OCI-LY3 (cell line): Measurements from ENCODE around the gene SMPD2.
A peak's percentile ranks its signal among the peaks of the same experiment; 100 is the strongest.

Source experiments
- H2AFZ ChIP-seq: fragments of 200-600, 300-600 bp; shearing (Covaris generic); 2 replicates; pipeline ENCODE4 v1.6.0; 2014; ENCODE audit warnings: antibody characterized with exemption, low read depth, low read length
- H3K27ac ChIP-seq: fragments of 200-600, 300-600 bp; sonication (generic); 2 replicates; pipeline ENCODE4 v1.5.1; 2014; ENCODE audit warnings: mild to moderate bottlenecking, low read length, moderate library complexity, mixed read lengths
- H3K27me3 ChIP-seq: fragments of 200-600, 300-600 bp; sonication (generic); 2 replicates; pipeline ENCODE4 v1.6.1; 2014; ENCODE audit warnings: low read depth, low read length, mixed read lengths
- H3K36me3 ChIP-seq: fragments of 200-600, 300-600 bp; sonication (generic); replicated peaks from 2 replicates; pipeline ENCODE3; 2014; ENCODE audit warnings: low read depth, low read length, mixed read lengths
- H3K4me1 ChIP-seq: fragments of 300-600, 200-600 bp; sonication (generic); 2 replicates; pipeline ENCODE4 v1.6.1; 2014; ENCODE audit warnings: low read length, mixed read lengths
- H3K4me2 ChIP-seq: fragments of 200-600, 300-600 bp; sonication (generic); 2 replicates; pipeline ENCODE4 v1.6.1; 2014; ENCODE audit warnings: low read length, mixed read lengths
- H3K4me3 ChIP-seq: fragments of 300-600, 200-600 bp; sonication (generic); 2 replicates; pipeline ENCODE4 v1.5.1; 2014; ENCODE audit warnings: antibody characterized with exemption, mild to moderate bottlenecking, low read length, moderate library complexity
- H3K79me2 ChIP-seq: fragments of 300-600, 200-600 bp; shearing (Covaris generic); 2 replicates; pipeline ENCODE4 v1.6.1; 2014; ENCODE audit warnings: mild to moderate bottlenecking, low read length, mixed read lengths
- H3K9ac ChIP-seq: fragments of 300-600, 200-600 bp; shearing (Covaris generic); 2 replicates; pipeline ENCODE4 v1.6.0; 2014; ENCODE audit warnings: mild to moderate bottlenecking, low read length, moderate library complexity
- H3K9me3 ChIP-seq: fragments of 200-600, 300-600 bp; shearing (Covaris generic); 2 replicates; pipeline ENCODE4 v1.6.1; 2014; ENCODE audit warnings: low read length, mixed read lengths; ENCODE audit not compliant: insufficient read depth
- H4K20me1 ChIP-seq: fragments of 200-600, 300-600 bp; sonication (generic); 2 replicates; pipeline ENCODE4 v1.6.1; 2016; ENCODE audit warnings: low read length, mixed read lengths; ENCODE audit not compliant: insufficient read depth
- EZH2phosphoT487 ChIP-seq: fragments of 200-600 bp; shearing (Covaris generic); IDR thresholded peaks from 2 replicates; pipeline ENCODE4 v1.6.1; 2018; ENCODE audit warnings: antibody characterized with exemption, mixed run types, low read depth
- TF ChIP-seq, protein P1 (sequence below): fragments of 200-600, 300-600 bp; sonication (generic); IDR thresholded peaks from 2 replicates; pipeline ENCODE4 v1.5.1; 2014; ENCODE audit warnings: antibody characterized with exemption, low read length, low read depth

Gene SMPD2

DNA sequence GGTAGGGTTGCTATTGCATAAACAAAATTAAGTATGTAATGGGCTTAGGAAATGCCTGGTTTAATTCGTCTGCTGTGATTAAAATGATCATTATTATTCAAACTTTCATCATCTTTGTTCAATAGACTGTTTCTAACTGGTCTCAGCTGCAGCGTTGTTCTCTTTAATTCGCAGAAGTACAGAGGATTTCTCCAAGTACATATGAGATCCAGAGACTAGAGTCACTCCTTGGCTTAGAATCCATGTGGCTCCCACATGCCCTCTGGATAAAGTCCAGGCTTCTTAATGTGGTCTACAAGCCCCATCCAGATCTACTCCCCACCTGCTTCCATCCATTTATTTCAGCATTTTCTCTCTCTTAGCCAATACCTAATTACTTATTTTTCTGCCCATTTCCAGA is 43.6 kb downstream of the SMPD2 start:
- H2AFZ ChIP-seq, result 0 out of 2 replicates have a peak overlapping the region, but pooled peaks have one; percentile 34
- peaks cover 37% of the 10 kb centered on the region for H3K79me2 ChIP-seq
- TF ChIP-seq EZH2phosphoT487, result no peak
- TF ChIP-seq, protein P1, sequence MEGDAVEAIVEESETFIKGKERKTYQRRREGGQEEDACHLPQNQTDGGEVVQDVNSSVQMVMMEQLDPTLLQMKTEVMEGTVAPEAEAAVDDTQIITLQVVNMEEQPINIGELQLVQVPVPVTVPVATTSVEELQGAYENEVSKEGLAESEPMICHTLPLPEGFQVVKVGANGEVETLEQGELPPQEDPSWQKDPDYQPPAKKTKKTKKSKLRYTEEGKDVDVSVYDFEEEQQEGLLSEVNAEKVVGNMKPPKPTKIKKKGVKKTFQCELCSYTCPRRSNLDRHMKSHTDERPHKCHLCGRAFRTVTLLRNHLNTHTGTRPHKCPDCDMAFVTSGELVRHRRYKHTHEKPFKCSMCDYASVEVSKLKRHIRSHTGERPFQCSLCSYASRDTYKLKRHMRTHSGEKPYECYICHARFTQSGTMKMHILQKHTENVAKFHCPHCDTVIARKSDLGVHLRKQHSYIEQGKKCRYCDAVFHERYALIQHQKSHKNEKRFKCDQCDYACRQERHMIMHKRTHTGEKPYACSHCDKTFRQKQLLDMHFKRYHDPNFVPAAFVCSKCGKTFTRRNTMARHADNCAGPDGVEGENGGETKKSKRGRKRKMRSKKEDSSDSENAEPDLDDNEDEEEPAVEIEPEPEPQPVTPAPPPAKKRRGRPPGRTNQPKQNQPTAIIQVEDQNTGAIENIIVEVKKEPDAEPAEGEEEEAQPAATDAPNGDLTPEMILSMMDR, result no peak
- H3K4me3 ChIP-seq, result peak overlapping the region; percentile 77
- H3K27me3 ChIP-seq, result no peaks in the 10 kb centered on the region
- H3K36me3 ChIP-seq, result peaks cover 26% of the 10 kb centered on the region
- no peaks in the 10 kb centered on the region for H3K9me3 ChIP-seq
- H4K20me1 ChIP-seq, result no peaks in the 10 kb centered on the region
- no peak overlapping the region for H3K27ac ChIP-seq
- peak overlapping the region; percentile 39 for H3K9ac ChIP-seq
- H3K4me2 ChIP-seq, result peak overlapping the region; percentile 81
- peaks cover 28% of the 10 kb centered on the region for H3K4me1 ChIP-seq

DNA sequence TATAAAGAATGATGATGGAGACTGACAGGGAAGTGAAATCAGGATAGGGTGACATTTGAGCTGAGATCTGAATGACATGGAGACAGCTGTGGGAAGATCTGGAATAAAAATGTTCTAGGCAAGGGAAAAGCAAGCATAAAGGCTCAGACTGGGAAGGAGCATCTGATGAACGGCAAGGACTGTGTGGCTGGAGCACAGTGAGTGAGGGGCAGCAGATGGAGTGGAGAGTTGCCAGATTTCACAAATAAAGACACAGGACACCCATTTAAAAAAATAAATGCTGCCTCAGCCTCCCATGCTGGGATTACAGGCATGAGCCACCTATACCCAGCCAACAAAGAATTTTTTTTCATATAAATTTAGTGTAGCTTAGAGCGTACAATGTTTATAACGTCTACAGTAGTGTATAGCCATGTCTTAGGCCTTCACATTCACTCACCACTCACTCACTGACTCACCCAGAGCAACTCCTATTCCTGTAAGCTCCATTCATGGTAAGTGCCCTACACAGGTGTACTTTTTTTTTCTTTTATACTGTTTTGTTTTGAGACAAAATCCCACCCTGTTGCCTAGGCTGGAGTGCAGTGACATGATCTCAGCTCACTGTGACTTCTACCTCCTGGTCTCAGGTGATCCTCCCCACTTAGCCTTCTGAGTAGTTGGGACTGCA is 44.9 kb downstream of the SMPD2 start:
- no peak overlapping the region for H3K4me2 ChIP-seq
- no peaks in the 10 kb centered on the region for H3K9me3 ChIP-seq
- no peaks in the 10 kb centered on the region for H4K20me1 ChIP-seq
- H3K36me3 ChIP-seq, result peaks cover 17% of the 10 kb centered on the region
- no peak overlapping the region for H2AFZ ChIP-seq
- no peak overlapping the region for H3K27ac ChIP-seq
- peaks cover 20% of the 10 kb centered on the region for H3K4me1 ChIP-seq
- H3K9ac ChIP-seq, result no peak overlapping the region
- H3K4me3 ChIP-seq, result no peak overlapping the region
- peaks cover 25% of the 10 kb centered on the region for H3K79me2 ChIP-seq
- H3K27me3 ChIP-seq, result no peaks in the 10 kb centered on the region
- TF ChIP-seq, protein P1, result no peak
- TF ChIP-seq EZH2phosphoT487, result no peak

- Histone ChIP-seq H3K4me3 (no peak overlapping the region), H3K79me2 (peaks cover 19% of the 10 kb centered on the region), H3K9ac (no peak overlapping the region), H3K9me3 (no peaks in the 10 kb centered on the region), H3K4me1 (peaks cover 13% of the 10 kb centered on the region), H4K20me1 (no peaks in the 10 kb centered on the region), H3K4me2 (no peak overlapping the region), H3K27me3 (no peaks in the 10 kb centered on the region), H2AFZ (no peak overlapping the region), H3K36me3 (peaks cover 10% of the 10 kb centered on the region), H3K27ac (no peak overlapping the region)
- TF ChIP-seq, protein P1, result no peak
- no peak for TF ChIP-seq EZH2phosphoT487
These were observed 45.5 kb downstream of the SMPD2 start for GRCh38 chr6:109486068-109486467.

DNA sequence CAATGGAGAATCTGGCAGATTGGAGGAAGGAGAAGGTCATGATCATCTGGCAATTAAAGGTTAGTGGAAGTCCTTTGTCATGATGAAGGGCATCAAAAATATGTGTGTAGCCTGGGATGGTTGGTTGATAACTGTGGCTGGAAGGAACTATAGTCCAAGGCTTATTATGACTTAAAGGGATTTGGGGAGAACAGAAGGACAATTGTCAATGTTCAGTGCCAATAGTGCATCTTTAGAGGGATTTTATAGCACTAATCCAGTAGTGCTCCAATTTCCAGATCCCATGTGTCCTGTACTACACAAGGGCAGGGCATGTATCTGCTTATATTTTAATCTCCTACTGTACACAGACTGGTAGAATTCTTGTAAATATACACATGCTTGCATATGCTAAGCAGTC is 47.5 kb downstream of the SMPD2 start:
- H3K4me3 ChIP-seq, result no peak overlapping the region
- no peaks in the 10 kb centered on the region for H3K9me3 ChIP-seq
- peaks cover 6% of the 10 kb centered on the region for H3K4me1 ChIP-seq
- no peak overlapping the region for H3K4me2 ChIP-seq
- H3K9ac ChIP-seq, result no peak overlapping the region
- no peak overlapping the region for H2AFZ ChIP-seq
- TF ChIP-seq EZH2phosphoT487, result no peak
- TF ChIP-seq, protein P1, result no peak
- no peaks in the 10 kb centered on the region for H3K27me3 ChIP-seq
- H3K79me2 ChIP-seq, result no peaks in the 10 kb centered on the region
- no peaks in the 10 kb centered on the region for H3K36me3 ChIP-seq
- no peaks in the 10 kb centered on the region for H4K20me1 ChIP-seq
- H3K27ac ChIP-seq, result no peak overlapping the region
